Activated CD4-positive, CD25-positive, alpha-beta regulatory T cell treated with anti-CD3 and anti-CD28 coated beads, Interleukin-2, amount 50 U/mL, for 72 hours (primary cell): ENCODE measurements around the gene CD44.

Source experiments
- DNase-seq: peaks from one replicate; pipeline ENCODE4 v3.0.0; 2021

The CD44 gene

DNA sequence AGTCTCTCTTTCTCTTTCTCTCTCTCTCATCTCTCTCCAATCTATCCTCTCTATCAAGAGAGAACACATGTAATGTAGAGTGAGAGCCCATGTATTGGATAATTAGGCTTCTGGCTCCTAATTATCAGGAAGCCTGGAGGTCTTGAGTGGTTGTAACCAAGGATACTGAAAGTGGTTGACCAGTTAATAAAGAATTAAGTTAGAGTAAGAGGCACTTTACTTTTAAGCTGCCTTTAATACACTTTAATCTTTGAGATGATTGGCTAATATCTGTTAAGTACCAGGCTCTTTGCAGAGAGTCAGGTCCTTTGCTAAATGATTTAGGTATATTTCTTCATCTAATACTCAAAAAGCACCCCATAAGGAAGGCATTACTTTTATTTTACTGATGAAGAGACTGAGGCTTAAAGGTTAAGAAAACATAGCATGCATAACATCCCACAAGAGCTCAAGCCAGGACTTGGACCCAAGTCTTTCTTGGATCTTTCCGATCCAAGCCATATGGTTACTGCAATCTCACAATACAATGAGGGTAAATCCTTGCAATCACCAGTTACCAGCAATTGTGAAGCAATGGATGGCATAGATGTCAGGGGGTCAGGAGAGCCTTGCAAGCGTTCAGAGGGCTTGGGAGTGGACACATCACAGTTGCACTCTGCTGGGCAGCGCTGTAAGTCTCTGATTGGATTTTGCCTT lies 22.1 kb downstream of the CD44 start:
- no peak for DNase-seq

GRCh38 chr11:35162745-35163144 lies 23.8 kb downstream of the CD44 start:
- DNase-seq, result no peak

DNA sequence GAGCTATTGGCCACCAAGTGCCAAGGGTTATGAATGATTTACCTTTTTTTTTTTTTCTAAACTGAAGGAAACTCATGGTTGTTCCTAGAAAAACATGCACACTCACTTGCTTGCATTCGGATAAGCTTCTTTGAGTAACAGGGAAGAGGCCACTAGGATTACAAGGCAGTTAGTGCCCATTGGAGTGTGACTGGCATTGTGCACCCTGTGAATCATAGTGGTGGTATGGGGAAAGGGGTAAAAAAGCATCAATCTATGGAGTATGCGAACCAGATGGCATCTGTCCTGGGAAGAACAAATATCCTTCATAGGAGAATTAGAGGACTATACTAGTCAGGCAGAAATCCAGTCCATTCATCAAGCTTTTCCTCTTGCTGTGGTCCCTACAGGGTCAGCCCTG lies 24.2 kb downstream of the CD44 start:
- no peak for DNase-seq

DNA sequence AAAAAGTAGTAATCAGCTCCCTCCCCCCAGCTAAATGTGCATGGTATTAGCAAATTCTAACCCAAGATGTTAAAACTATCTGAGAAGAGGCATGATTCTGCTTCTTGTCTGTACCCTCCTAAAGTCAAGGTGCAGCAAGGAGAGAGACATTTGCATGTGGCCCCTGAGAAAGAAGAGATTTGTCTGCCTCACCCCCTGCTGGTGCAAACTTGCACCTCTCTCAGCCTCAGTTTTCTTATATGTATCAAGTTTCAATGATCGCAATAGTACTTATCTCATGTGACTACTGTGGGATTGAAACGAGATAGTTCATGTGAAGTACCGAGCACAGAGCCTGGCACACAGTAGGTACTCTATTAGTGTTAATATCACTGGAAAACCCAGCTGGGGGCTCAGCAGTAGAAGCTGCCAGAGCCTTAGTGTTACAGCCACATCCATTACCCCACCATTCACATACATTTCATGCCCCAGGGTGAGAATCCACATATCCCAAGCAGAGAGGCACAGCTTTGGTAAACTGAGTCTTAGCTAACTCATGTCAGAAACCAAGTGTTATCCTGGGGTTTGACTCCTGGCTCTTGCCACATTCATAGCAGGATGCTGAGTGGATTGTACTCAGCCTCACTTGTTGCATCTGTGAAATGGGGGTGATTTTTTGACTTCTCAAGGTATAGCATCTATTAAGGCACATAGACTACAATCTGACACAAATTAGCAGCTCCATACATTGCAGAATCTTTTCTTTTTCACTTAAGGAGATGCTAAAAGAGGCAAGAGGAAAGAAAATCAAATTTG lies 24.9 kb downstream of the CD44 start:
- no peak for DNase-seq

DNA sequence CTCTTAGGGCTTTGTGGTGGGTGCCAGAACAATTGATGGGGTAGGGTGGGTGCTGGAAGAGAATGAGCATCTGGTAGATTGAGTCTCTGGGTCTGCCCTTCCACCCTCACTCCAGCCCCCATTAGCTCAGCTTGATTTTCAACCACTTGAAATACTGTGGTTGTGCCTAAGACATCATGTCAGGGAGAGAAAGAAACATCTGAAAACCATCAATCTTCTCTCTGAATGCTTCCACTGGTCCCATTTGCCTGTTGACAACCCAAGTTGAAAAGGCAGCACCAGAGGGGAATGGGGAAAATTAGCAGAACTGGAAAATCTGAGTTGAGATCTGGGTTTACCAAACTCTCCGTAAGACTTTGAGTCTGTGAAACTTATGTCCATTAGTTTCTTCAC lies 26.1 kb downstream of the CD44 start:
- no peak for DNase-seq

DNA sequence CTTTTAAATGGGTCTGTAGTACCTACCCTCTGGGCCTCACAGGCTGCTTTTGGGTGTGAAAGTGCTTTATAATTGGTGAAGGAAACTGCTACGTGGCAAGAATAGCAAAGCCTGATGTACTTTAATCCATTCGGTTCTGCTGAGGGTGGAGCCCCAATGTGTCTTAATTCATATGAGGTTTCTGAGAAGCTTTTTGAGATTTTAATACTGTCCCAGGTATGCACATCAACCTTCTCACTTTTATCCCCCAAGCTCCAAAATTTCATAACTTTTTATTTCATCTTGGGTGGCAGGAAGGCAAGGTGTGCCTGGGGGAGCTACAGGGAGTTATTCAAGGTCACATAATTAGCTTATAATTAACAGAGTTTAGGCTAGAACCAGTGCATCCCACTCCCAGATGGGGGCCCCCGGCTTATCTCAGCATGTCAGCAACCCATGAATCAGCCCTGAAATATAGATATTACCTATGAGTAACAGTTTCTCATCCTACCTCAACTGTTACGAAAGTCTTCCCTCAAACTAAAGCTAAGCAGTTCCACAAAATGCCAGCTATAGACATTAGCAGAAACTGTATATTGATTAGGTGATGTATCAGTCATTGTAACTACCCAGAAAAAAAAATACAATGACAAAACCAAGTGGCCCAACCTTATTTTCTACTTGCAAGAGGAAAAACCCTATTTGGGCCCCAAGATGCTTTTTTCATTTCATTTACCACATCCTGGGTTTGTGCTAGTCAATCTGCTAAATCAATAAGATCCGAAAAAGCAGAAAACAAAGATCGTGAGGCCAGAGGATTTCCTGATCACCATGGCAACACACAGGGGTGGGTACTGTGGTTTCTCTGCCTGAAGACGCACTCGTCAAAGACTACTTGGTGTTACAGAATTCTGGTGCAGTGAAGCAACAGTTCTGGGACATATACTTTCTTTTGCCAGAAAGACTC lies 26.7 kb downstream of the CD44 start:
- DNase-seq, result peak; percentile 73

DNA sequence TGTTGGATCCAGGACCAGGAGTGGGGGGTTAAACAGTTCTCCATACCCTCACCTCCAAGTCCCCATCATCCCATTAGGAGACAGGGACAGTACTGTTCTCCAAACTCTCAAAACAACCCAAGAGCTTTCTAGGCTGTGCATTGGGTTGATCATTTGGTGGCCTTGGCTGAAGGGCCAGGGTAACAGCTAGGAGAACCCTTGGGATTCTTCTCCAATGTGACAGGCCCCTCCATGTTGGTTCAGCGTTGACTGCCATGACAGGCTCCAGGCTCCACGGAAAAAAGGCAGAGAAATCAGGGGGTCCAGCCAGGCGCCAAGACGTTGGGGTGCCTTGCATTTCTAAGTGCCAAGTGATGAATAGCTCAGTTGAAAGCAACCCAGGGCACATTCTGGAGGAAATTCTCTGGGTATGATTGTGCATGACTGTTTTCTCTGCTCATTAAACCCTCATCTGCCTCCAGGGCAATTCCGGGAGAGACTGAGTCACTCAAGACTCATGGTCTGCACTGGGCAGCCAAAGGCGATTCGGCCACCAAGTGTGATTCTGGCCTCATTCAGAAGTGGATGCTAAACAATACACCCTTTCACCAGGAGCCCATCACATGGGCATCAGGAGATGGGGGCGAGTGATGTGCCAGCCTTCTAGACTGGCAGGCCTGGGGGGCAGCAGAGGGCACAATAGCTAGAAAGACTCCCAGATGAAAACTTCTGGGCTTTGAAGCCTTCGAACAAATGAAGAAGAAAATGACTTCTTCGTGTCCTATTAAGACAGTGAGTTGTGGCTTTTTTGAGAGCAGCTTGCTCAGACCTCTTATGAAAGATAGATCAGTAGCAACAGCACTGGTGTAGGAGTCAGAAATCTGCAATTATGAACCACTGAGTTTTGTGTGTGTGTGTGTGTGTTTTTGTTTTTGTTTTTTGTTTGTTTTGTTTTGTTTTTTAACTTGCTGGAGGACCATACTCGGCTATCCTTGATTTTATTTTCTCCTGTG lies 27.7 kb downstream of the CD44 start:
- peak; percentile 50 for DNase-seq

DNA sequence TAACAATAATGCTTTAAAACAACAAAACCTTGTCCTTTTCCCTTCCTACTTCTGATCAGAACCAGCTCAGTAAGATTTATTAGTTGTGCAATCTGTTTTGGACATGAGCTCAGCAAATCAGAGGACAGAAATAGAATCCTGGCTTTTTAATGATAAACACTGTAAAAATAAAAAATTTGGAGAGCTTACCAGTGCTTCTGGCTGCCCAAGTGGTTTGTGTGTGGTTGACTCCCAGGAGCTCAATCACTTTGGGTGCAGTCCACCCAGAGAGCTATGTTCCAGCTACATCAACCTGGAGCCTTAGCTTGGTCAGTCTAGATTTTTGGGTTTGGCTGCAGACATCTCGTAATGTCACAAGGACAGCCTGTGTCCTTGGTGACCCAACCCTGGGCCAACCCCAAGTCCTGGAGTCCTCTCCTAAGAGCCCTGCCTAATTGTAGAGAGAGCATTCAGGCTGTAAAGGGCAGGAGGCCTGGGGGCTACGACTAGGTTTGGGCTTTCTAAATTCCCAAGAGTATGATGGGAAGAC lies 28.5 kb downstream of the CD44 start:
- no peak for DNase-seq

GRCh38 chr11:35168671-35169070 lies 29.7 kb downstream of the CD44 start:
- DNase-seq, result no peak

GRCh38 chr11:35169112-35169511 lies 30.1 kb downstream of the CD44 start:
- no peak for DNase-seq

DNA sequence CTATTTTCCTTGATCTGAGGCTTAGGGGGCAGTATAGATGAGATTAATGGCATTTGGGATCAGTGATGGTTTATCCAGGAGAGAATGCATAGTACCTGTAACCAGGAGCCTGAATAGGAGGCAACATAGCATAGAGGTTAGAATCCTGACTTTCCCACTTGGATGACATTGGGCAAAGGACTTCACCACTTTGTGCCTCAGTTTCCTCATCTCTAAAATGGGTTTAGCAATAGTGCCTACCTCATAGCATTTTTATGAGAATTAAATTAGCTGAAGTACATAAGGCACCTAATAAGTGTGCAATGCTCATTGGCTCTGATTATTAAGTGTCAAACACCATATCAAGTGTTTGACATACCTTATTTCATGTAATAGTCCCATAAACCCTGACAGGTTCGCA lies 30.8 kb downstream of the CD44 start:
- DNase-seq, result no peak

GRCh38 chr11:35170503-35170902 lies 31.5 kb downstream of the CD44 start:
- DNase-seq, result no peak

GRCh38 chr11:35171226-35171625 lies 32.3 kb downstream of the CD44 start:
- no peak for DNase-seq

GRCh38 chr11:35173011-35173511 lies 34.1 kb downstream of the CD44 start:
- DNase-seq, result no peak

GRCh38 chr11:35173616-35174566 lies 34.9 kb downstream of the CD44 start:
- DNase-seq, result no peak

DNA sequence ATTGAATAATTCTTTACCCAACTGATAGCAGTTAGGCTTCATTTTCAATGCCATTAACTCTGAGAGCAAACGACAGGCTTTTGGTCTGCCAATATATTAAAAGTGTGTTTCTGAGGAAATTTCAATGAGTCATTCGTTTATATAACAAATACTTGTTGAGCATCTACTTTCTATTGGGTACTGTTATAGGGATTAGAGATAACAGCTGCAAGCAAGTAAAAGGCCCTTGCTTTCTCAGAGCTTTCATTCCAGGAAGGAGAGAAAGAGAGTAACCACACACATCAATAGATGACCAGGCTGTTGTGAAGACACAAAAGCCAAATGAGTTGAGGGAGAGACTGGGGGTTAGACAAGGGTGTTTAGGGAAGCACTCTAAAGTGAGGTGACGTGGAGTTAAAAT lies 35.7 kb downstream of the CD44 start:
- DNase-seq, result no peak

DNA sequence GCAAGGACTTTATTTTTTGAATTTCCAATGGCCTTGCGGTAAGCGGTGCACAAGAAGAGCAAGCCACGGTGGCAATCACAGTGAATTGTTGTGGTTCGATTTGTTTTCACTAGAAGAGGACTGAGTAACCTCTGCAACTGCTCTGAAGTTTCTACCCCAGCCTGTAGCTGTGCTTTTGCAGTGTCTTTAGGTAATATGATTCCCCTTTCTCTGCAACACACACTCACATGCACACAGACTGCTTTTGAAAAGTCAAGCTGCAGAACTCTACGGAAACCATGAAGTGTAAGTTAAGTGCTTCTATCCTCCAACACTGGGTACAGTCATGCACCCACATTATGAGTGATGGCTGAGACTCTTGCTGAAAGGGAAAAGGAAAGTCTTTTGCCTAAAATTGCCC lies 38.4 kb downstream of the CD44 start:
- DNase-seq, result no peak

GRCh38 chr11:35178067-35178805 lies 39.3 kb downstream of the CD44 start:
- DNase-seq, result no peak

DNA sequence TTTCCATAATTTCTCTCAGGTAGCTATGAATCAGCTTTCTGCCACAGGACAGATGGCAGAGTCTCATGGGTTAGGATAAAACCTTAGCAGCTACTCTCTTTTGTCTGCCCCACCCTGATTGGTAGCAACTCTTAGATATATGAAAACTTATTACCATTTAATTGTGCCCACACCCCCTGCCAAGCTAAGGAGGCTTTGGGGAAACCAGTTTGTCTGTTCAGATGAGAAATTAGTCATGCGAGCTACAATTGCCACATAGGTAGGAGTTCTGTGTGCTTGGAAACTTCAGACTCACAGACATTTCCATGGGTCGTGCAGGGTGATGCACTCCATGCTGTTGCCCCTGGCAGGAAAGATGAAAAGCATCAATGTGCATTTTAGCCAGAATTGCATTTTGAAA lies 39.9 kb downstream of the CD44 start:
- DNase-seq, result no peak
